GM15510 (cell line): ENCODE data around the gene MYL9.

ENCODE experiments used
- POLR2A ChIP-seq: IDR thresholded peaks from 3 replicates; pipeline ENCODE4 v1.6.1; 2011; ENCODE audit warnings: borderline replicate concordance; ENCODE audit not compliant: insufficient read length; ENCODE audit errors: extremely low read depth

Gene MYL9

DNA sequence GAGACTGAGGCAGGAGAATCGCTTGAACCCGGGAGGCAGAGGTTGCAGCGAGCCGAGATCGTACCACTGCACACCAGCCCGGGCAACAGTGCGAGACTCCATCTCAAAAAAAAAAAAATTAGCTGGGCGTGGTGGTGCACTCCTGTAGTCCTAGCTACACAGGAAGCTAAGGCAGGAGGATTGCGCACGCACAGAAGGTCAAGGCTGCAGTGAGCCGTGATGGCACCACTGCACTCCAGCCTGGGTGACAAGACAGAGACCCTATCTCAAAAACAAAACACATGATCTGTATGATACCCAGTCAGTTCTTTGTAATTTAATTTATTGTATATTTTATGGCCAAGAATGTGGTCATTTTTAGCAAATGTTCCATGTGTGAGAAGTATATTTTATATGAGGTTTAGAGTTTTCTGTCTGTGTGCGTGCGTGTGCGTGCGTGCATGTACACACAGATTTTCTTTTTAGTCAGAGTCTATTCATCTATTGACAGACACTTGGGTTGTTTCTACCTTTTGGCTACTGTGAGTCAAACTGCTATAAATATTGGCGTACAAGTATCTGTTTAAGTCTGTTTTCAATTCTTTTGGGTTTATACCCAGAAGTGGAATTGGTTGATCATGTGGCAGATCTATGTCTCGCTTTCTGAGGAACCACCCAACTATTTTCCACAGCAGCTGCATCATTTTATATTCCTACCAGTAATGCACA is 22.2 kb upstream of the MYL9 start:
- TF ChIP-seq POLR2A, result no peak

DNA sequence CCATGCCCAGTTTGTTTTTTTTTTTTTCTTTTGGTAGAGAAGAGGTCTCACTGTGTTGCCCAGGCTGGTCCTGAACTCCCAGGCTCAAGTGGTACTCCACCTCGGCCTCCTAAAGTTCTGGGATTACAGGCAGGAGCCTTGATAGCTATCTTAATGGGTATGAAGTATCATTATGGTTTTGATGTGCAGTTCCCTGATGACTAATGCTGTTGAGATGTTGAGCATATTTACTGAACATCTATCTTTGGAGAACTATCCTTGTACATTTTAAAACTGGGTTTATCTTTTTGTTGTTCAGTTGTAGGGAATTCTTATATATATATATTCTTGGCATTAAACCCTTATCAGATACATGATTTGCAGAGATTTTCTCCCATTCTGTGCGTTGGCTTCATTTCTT is 21.4 kb upstream of the MYL9 start:
- no peak for TF ChIP-seq POLR2A

DNA sequence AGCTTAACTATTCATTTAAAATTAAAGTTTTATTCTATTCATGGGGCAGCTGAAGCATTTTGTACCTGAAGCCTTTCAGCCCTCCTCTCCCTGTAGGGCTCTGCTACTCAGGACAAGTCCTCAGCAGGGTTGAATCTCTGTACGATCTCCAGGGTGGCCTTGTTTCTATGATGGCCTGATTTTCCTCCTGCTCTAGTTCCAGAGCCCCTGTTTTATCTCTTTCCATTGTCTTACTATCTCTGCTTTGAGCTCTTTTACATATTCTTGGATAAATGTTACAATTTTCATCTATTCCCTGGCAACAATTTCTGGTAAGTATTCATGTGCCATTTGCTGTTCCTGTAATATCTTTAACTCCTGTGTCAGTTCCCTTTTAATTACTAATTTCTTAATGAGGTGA is 19.8 kb upstream of the MYL9 start:
- TF ChIP-seq POLR2A, result no peak

- TF ChIP-seq POLR2A, result no peak
These were observed 18.0 kb upstream of the MYL9 start for GRCh38 chr20:36523341-36523740.

DNA sequence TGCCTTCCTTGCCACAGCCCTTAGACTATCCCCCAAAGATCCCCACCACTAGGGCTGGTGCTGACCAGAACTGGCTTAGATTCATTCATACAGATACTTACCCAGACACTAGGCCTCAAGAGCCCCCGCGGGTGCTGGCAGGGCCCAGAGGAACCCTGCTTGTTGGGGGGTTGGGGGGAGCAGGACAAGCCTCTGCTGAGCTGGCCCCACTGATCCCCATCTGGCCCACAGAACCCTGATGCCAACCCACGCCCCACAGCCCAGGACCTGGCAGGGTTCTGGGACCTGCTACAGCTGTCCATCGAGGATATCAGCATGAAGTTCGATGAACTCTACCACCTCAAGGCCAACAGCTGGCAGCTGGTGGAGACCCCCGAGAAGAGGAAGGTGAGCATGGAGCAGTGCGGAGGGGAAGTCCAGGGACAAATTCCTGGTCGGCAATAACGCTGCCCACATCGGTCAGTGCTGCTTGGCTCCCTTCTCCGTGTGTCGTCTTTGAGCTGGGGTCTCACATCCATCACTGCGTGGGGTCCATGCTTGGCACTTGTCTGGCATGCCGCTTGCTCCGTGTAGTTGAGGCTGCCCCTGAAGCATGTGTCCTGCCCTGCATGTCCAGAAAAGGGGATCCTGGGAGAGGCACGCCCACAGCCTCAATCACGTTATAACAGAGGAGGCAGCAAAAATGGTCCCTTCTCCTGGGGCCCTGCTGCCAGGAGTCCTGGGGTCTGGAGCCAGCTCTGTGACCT is 15.5 kb upstream of the MYL9 start:
- no peak for TF ChIP-seq POLR2A

DNA sequence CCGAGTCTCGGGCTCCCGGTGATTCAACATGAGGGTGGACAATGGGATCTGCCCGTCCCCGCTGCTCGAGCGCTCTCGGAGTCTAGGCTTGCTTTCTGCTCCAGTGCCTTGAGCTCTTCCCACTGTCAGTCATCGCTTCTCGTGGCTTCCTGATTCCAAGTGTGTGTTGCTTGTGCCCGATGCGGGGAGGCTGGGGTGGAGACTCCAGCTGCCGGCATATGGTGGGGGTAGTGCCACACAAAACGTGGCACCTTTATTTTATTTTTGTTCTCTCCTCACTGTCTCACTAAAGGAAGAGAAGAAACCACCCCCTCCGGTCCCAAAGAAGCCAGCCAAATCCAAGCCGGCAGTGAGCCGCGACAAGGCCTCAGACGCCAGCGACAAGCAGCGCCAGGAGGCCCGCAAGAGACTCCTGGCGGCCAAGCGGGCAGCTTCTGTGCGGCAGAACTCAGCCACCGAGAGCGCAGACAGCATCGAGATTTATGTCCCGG is 14.8 kb upstream of the MYL9 start:
- TF ChIP-seq POLR2A, result no peak

- TF ChIP-seq POLR2A, result no peak
These were observed 13.8 kb upstream of the MYL9 start for GRCh38 chr20:36527331-36528125.

- TF ChIP-seq POLR2A, result no peak
These were observed 13.0 kb upstream of the MYL9 start for GRCh38 chr20:36528176-36528874.

- TF ChIP-seq POLR2A, result no peak
These were observed 12.4 kb upstream of the MYL9 start for GRCh38 chr20:36528875-36529417.

GRCh38 chr20:36532388-36532787 is 8.9 kb upstream of the MYL9 start:
- TF ChIP-seq POLR2A, result no peak

DNA sequence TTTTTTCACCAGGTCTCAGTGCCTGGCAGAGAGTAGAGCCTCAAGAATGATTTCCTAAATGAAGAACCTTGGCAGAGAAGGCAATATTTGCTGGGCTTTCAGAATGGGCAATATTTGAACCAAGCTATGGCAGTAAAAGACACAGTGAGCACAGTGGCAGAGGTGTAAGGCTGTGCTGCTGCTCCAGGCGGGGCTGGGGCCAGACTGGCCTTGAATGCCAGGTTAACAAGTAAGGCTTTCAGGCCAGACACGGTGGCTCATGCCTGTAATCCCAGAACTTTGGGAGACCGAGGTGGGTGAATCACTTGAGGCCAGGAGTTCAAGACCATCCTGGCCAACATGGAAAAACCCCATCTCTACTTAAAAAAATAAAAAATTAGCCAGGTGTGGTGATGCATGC is 8.5 kb upstream of the MYL9 start:
- TF ChIP-seq POLR2A, result no peak

DNA sequence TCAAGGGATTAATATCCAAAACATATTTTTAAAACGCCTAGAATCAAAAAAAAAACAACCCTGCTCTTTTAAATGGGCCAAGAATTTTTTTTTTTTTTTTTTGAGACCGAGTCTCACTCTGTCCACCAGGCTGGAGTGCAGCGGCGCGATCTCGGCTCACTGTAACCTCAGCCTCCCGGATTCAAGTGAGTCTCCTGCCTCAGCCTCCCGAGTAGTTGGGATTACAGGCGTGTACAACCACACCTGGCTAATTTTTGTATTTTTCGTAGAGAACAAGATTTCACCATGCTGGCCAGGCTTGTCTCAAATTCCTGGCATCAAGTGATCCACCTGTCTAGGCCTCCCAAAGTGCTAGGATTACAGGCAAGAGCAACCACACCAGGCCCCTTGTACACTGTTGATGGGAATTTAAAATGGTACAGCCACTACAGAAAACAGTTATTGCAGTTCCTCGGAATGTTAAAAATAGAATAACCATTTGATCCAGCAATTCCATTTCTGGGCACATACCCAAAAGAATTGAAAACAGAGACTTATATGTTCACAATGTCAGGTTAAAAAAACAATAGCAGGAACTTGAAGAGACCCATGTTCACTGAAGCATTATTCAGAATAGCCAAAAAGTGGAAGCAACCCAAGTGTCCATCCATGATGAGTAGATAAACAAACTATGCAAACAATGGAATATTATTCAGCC is 3.1 kb upstream of the MYL9 start:
- TF ChIP-seq POLR2A, result no peak

- no peak for TF ChIP-seq POLR2A
These were observed 638 bp upstream of the MYL9 start for GRCh38 chr20:36540551-36541211.
